GF-D8 (cell line): ENCODE measurements around the gene AP4M1.

ENCODE experiments used
- DNase-seq: peaks from one replicate; lab custom pipeline; 2025; lab: John Stamatoyannopoulos, UW

Gene AP4M1

DNA sequence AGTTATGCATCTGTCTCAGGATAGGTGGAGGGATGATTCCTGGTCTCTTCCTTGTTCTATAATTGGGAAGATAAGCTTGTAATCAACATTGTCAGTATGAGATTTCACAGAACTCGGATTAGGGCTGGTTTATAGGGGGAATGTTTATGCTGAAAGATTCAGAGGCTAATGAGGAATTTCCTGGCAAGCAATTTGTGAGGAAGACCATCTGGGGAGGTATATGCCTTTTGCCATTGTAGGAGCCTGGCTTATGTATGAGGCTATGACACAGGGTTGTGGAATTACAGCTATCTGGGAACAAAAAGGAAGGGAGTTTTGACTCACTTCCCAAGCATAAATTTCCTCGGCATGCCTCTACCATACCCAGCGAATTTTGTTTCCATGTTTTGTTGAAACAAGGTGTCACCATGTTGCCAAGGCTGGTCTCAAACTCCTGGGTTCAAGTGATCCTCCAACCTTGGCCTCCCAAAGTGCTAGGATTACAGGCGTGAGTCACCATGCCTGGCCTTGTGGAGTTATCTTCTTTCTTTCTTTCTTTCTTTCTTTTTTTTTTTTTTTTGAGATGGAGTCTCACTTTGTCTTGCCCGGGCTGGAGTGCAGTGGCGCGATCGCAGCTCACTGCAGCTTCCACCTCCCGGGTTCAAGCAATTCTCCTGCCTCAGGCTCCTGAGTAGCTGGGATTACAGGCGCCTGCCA is 14.2 kb upstream of the AP4M1 start:
- no peak for DNase-seq

DNA sequence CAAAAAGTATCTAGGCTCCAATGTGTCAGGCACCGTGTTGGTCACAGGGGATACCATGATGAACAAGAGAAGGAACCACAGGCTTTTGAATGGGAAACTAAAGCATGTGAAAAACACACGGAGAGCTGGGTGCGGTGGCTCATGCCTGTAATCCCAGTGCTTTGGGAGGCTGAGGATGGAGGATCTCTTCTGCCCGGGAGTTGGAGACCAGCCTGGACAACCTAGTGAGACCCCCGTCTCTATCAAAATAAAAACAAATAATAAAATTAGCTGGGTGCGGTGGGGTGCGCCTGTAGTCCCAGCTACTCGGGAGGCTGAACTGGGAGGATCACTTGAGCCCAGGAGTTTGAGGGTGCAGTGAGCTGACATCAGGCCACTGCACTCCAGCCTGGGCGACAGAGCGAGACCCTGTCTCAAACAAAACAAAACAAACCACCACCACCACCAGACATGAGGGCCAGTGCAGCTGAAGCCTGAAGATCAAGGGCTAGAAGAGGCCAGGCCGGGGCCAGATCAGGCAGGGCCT is 13.3 kb upstream of the AP4M1 start:
- DNase-seq = no peak

DNA sequence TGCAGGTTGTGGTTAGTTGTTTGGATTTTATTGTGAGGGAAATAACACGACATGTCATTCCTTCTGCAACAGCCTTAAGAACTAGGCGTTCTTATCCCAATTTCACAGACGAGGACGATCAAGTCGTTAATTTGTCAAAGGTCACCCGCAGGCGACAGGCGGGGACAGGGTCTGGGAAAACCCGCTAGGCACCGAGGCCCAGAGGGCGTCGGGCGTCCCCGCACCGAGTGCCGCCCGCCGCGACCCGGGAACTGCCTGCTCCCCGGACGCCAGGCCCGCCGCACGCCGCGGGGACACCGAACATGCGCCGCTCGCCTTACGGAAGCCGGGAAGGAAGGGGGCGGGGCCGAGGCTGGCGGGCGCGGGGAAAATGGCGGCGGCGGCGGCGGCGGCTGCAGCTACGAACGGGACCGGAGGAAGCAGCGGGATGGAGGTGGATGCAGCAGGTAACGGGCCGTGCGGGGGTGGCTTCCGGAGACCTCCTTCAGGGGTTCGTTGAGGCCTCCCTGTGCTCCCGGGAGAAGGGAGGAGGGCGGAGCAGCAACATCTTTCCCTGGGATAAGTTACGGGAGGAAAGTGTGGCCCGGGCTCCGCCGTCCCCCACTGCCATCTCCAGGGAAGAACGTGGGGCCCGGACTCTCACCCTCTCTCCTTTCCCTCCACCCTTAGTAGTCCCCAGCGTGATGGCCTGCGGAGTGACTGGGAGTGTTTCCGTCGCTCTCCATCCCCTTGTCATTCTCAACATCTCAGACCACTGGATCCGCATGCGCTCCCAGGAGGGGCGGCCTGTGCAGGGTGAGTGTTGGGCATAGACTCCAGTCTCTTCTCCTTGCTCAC is 12.6 kb upstream of the AP4M1 start, which contains the start of gene COPS6:
COPS6 (plus strand) TSS at position 349 of the 837 bp plus-strand sequence; CDS start at position 371, 22 bp downstream.
- peak; percentile 45 for DNase-seq

DNA sequence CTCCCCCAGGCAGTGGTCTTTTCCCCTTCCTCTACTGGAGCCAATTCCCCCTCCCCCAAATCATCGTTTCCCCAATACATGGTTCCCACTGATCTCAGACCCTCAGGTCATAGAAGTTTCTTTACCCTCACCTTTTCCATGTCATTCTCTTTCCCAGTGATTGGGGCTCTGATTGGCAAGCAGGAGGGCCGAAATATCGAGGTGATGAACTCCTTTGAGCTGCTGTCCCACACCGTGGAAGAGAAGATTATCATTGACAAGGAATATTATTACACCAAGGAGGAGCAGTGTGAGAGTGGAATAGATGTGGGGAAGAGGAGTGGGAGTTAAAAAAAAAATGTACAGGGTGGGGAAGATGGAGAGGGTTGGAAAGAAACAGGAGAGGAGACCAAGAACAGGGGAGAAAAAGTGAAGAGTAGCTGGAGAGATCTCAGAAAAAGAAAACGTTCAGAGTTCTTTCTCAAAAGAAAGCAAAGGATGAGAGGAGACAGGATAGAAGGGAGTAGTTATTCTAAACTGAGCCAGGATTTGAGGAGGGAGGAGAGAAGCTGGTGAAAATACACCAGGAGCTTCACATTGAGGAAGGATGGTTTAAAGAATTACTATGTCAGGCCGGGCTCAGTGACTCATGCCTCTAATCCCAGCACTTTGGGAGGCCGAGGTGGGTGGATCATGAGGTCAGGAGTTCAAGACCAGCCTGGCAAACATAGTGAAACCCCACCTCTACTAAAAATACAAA is 11.8 kb upstream of the AP4M1 start:
- DNase-seq = no peak

DNA sequence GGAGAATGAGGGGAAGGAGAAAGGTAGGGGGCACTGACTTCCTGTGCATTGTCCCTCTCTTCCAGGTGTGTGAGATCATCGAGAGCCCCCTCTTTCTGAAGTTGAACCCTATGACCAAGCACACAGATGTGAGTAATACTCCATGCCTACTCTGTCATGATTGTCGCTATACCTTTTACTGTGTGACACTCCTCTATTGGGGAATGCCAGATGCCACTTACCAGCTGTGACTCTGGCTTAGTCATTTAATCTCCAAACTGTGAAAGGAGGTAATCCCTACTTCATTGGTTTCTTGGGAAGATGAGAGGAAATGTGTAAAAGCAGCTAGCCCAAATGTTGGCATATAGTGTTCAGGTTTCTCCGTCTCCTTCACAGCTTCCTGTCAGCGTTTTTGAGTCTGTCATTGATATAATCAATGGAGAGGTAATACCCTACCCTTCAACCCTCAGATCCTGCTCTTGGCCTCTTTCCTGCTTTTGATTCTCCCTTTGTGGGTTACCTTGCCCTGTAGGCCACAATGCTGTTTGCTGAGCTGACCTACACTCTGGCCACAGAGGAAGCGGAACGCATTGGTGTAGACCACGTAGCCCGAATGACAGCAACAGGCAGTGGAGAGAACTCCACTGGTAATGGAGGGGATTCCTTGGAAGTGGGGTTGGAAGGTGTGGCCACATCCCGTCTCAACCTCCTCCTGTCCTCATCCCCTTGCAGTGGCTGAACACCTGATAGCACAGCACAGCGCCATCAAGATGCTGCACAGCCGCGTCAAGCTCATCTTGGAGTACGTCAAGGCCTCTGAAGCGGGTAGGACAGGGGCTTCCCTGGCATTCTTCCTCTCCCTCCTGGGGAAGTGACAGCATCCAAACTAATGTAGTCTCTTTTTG is 10.7 kb upstream of the AP4M1 start:
- DNase-seq = no peak

DNA sequence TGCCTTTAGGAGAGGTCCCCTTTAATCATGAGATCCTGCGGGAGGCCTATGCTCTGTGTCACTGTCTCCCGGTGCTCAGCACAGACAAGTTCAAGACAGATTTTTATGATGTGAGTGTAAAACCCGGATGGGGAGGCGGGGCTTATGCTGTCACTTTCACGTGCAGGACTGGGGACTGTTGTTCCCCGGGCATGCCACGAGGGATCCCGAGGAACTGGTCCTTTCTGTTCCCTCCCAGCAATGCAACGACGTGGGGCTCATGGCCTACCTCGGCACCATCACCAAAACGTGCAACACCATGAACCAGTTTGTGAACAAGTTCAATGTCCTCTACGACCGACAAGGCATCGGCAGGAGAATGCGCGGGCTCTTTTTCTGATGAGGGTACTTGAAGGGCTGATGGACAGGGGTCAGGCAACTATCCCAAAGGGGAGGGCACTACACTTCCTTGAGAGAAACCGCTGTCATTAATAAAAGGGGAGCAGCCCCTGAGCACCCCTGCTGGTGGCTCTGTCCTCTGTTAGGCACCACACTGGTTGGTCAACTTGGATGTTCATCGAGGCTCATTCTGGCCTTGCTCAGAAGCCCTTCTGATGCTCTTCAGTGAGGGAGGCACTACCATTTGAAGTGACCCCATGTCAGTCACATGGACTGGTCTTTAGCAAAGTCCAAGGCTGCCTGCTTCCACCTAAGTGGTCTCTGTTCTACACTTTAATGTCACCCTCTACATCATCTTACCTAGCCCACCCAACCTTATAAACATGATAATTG is 9.8 kb upstream of the AP4M1 start:
- DNase-seq = no peak

DNA sequence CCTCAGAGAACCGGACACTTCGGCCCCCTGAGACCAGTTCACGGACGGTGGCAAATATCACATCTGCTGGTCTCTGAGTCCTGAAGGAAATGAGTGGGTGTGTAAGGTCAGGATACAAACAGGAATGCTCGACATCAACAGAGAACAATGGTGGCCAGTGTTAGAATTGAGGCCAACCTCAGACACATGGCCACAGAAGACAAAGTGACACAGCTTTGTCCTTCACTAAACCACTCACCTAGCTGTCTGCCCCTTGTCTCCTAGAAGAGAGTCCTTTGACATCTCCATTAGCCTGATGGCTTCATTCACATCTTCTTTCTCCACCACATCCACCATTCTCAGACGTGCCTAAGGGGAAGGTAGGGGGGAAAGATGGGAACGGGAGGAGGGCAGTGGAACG is 8.4 kb upstream of the AP4M1 start:
- no peak for DNase-seq

DNA sequence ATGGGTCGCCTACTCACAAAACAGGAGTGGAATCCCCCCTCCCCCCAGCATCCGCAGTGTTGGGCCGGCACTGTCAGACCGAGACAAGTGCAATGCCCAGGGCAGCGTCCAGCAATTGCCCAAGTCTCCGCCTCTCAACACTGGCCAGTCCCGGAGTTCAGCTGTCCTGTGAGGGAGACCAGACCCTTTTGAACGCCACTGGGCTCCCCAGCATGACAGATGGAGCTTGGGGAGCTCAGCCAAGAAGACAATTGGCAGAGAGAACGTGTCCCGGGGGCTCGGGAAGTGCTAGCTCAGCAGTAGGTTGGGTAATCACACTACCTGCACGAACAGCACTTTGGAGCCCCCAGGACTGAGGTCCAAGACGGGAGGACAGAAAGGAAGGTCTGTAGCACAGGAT is 7.9 kb upstream of the AP4M1 start:
- DNase-seq = no peak

DNA sequence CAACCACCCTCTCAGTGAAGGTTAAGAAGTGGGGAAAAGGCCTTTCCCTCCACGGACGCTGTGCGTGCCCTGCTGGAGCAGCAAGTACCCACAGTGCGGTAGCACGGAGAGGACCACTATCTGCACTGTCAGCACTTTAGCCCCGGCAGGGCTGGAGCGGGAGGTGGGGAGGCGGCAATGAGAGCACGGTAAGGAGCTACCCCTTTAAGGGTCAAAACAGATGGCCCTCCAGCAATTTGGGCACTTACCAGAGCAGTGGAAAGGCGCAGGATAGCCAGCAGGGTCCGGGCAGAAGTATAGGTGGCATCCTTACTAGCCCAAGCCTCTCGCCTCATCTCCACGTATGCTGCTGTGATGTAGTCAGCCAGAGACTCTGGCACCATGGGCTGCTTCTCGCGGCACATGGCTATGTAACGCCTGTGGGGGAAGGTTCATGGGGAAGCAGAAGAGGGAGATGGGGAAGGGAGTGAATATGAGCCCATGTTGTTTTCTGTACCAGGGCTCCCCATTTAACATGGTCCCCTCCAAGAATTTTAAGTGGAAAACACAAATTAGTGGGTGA is 7.4 kb upstream of the AP4M1 start:
- no peak for DNase-seq

DNA sequence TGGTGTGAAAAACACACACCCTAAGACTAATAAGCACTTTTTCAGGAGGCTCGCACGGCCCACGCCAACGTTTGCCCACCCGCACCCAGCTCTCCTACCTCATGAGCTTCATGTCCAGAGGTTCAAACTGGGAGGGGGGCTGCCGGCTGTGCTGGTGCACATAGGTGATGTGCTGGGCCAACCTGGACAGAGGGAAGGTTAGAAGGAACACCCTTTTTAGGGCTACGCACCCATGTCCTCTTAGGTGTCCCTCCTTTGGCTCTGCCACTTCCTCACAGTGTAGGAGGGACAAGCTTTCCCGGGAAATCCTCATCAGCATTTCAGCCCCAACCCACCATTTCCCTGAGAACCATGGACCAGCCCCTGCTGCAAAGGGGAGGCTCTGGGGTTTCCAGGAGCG is 6.2 kb upstream of the AP4M1 start:
- DNase-seq = no peak

DNA sequence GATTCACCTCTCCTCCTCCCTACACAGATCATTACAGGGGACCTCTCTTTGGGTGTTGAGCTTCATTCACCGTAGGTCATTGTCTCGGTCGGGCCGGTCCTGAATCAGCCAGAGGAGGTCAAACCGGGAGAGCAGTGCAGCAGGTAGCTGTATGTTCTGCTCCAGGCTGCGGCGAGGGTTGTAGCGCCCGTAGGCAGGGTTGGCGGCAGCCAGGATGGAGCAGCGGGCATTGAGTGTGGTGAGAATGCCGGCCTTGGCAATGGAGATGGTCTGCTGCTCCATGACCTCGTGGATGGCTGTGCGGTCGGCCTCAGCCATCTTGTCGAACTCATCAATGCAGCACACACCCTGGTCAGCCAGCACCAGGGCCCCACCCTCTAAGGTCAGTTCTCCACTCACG is 5.7 kb upstream of the AP4M1 start:
- DNase-seq = no peak

DNA sequence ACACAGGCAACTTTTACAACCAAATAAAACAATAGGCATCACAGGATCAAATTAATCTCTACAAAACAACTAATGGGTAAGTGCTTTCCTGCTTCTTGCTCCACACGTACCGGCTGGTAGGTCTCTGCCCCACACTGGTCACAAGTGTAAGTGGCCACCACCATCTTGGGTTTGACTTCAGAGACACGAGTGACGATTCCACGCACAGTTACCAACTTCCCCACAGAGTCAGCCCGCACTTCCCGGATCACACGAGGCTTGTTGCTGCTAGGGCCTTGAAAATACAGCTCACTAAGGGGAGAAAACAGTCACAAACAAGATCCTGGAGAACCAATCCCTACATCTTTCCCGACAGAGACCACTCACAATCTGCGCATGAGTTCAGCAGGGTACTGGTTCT is 2.5 kb upstream of the AP4M1 start:
- DNase-seq = no peak

DNA sequence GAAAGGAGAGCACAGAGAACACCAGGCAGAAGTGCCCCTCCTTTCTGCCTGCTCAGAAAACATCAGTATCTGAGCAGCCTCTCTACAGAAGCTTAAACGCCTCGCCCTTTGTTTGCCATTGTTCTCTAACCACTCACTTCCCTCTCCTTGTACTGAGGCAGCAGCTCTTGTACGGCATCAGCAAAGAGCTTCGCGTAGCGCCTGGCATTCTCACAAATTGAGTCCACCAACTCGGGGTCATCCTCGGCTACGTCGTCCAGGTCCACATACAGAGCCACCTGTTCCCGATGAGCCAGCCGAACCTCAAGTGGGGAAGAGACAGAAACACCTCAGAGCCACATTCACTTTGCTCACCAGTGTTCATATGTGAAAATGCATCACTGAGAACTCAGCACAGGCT is 2.0 kb upstream of the AP4M1 start:
- DNase-seq = no peak

DNA sequence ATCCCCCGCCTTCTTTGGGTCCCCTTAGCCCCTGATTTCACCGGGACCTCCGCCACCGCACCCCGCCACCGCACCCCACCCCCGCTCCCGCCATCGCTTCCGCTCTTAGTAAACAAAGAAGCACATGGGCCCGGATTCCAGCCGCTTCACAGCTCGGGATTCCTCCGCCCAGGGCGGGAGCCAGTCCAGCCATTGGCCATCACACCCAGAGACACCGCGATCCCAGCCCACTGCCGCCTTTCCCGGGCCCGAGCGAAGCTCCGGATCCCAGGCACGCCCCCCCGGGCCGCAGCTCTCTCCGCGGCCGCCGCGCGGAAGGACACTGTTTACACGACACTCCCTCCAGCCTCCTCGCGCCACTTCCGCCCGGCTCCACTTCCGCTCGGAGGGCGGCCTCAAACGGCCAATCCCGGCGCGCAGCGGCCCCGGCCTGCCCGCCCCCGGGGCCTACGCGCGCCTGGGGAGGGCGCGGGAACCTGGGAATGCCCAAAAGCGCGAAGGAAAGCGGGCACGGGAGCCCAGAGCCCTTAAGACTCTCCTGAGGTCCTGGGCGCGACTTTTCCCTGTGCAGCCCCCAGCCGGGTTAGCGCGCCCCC is 925 bp upstream of the AP4M1 start:
- peak; percentile 80 for DNase-seq

DNA sequence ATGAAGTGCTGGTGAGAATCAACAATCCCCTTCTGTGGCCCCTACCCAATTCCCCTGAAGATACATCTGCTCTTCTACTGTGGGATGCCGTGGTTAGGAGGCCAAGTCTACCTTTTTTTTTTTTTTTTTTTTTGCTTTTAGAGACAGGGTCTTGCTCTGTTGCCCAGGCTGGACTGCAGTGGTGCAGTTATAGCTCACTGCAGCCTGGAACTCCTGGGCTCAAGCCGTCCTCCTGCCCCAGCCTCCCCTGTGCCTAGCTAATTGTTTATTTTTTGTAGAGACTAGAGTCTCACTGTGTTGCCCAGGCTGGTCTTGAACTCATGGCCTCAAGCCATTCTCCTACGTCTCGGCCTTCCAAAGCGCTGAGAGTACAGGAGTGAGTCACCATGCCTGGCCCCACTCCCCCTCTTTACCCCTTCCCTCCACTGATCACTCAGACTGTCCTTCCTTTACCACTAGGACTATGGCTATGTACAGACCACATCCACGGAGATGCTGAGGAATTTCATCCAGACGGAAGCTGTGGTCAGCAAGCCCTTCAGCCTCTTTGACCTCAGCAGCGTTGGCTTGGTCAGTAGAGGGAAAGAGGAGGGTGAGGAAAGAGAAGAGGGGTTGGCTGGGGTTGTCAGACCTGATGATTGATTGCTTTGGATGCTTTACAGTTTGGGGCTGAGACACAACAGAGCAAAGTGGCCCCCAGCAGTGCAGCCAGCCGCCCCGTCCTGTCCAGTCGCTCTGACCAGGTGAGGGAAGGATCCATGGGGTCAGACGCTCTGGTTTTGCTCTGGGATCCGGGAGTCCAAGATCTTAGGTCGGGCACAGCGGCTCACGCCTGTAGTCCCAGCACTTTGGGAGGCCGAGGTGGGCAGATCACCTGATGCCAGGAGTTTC is 1.8 kb downstream of the AP4M1 start:
- DNase-seq = no peak

DNA sequence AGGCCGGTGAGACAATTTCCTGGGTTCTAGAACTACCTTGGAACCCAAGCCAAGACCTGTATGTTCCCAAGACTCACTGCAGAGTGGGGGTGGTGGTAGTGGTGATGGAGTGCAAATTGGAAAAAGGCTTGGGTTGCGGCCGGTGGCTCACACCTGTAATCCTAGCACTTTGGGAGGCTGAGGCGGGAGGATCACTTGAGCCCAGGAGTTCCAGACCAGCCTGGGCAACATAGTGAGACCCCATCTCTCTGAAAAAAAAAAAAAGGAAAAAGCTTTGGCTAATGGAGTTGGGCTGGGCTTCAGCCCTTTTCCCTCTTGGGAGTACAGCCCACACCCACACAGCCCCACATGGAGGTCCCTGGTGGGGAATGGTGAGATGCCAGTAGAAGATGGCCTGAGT is 4.1 kb downstream of the AP4M1 start:
- no peak for DNase-seq

DNA sequence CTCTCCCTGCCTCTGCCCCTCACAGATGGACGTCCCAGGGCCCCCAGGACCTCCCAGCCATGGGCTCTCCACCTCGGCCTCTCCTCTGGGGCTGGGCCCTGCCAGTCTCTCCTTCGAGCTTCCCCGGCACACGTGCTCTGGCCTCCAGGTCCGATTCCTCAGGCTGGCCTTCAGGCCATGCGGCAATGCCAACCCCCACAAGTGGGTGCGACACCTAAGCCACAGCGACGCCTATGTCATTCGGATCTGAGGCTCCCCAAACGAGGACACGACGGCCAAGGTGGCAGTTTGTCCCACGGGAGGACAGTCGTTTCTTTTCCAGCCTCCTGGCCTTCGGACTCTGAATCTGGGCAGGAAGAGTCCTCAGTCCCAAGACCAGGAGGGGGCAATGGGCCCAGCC is 5.2 kb downstream of the AP4M1 start:
- no peak for DNase-seq

DNA sequence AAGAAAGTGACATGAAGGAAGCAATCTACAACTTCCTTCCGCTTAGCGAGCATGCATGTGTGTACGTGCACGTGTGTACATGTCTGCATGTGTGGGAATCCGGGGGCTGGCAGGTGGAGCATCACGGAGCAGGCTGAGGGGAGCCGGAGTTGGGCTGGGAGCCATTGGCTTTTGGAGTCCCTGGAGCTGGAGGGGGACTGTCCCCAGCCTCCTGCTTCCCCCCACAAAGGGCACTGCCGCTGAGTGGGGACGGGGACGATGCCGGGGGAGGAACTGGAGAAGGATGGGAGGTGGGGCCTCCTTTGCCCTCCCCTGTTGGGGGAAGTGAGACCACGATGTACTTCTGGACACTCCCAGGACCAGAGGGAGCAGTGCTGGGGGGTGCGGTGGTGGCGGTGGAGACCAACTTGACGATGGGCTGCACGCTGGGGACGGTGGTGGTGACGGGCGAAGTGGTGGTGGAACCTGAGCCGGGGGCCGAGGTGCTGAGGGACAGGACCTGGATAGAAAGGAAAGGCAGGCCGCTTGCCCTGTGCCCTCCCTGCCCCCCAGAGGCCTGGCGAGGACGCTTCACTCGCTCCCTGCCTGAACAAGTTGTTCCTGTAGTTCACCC is 5.8 kb downstream of the AP4M1 start:
- no peak for DNase-seq

DNA sequence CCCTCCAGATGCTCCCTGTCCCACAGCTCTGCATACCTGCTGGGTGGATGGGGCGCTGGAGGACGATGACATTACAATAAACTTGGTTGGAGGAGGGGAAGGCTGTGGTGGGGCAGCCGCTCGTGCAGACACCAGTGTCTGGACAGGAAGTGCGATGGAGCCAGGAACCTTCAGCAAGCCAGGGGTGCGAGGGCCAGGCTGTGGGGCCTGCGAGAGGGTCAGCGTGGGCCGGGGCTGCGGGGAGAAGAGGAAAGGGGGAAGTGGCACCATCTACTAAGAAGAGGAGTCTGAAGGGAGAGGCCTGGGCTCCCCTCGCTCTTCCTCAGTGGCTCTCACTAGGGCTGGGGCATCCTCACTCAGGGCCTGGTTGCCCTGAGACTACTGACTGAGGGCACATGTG is 6.4 kb downstream of the AP4M1 start:
- no peak for DNase-seq
